GM18520 (cell line): ENCODE measurements around the gene FPGS.
"Not testable (repeated sequence)": the region's sequence is repeated elsewhere in the genome, so short reads cannot be mapped to it uniquely, and the experiment has no call there.

Experiments used
- ATAC-seq: cut with Tn5 transposase; IDR thresholded peaks from one replicate; pipeline ENCODE4 v1.9.1; 2021; ENCODE audit not compliant: unreplicated experiment

FPGS gene

GRCh38 chr9:127802576-127803443, at the start of gene FPGS:
TSS of gene FPGS (plus strand) at chr9:127802882. CDS start at chr9:127802925, 43 bp downstream.
- peak; percentile 66 for ATAC-seq

DNA sequence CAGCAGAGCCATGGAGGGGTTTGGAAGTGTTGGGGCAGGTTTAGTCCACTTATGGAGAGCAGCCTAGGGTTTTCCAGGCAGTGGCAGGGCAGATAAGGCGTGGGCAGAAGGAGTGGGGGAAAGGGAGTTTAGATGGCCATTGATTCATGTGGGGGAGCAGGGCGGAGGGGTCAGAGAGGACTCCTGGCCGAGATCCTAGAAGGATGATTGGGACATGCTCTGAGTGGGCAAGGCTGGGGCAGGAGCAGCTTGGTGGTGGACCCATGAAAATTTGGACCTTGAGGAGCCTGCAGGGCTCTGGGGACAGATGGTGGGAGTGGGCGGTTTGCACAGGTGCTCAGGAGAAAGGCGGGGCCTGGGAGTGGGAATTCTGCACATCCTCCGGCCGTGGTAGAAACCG, 49.5 kb upstream of the FPGS start:
- no peak for ATAC-seq

DNA sequence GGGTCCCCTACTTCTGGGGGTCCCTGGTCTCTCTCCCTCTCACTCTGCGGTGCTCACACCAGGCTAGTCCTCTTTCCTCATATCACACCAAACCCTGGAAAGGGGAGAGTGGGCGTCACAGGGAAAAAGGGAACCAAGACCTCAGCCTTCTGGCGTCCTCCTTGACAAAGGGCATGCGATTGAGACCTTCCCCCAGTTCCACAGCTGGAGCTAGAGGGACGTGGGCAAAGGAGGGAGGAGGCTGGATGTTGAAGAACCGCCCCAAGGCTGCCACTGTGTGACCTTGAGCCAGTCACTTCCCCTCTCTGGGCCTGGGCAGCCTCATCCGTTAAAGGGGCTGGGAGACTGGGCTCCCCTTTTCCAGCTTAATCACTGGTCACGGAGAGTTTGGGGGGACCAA, 49.1 kb upstream of the FPGS start:
- no peak for ATAC-seq

DNA sequence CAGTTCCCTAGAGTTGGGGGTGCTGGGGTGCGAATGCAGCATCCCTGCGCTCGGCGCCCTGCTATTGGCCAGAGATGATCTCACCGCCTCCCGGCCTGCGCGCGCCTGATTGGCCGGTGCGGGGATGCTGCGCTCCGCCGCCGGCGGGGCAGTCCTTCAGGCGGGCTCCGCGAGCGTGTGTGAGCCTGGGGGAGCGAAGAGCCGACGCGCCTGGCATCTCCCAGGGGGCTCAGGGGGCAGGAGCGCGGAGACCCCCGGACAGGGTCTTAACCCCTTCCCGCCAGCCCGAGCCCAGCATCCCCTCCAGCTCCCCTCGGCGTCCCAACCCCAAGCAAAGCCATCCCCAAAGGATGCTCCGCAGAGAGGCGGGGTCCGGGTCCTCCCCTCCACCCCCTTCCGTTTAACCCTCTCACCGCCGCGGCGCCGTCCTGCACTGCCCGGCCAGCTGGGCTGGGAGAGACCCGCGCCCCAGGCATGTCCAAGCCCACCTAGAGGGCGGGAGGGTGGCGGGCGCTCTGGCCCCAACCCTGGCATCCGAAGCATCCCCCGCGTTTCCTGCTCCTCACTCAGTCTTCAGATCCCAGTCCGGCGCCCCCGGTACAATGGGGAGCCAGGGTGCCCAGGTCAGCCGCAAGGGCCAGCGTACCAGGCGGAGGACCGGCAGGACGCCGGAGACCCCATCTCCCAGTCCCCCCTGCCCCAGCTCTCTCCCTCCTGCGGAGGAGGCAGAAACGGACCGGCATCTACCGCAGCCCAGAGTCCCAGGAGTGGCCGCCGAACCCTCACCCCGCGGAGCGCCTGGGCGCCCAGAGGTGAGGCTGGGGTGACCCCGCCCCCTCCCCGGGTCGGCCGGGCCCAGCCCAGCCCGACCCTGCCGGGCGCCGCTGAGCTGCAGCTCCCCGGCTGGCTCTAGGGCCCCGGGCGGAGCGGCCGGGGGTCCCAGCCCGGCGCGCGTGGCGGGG, 48.3 kb upstream of the FPGS start:
- no peak for ATAC-seq

DNA sequence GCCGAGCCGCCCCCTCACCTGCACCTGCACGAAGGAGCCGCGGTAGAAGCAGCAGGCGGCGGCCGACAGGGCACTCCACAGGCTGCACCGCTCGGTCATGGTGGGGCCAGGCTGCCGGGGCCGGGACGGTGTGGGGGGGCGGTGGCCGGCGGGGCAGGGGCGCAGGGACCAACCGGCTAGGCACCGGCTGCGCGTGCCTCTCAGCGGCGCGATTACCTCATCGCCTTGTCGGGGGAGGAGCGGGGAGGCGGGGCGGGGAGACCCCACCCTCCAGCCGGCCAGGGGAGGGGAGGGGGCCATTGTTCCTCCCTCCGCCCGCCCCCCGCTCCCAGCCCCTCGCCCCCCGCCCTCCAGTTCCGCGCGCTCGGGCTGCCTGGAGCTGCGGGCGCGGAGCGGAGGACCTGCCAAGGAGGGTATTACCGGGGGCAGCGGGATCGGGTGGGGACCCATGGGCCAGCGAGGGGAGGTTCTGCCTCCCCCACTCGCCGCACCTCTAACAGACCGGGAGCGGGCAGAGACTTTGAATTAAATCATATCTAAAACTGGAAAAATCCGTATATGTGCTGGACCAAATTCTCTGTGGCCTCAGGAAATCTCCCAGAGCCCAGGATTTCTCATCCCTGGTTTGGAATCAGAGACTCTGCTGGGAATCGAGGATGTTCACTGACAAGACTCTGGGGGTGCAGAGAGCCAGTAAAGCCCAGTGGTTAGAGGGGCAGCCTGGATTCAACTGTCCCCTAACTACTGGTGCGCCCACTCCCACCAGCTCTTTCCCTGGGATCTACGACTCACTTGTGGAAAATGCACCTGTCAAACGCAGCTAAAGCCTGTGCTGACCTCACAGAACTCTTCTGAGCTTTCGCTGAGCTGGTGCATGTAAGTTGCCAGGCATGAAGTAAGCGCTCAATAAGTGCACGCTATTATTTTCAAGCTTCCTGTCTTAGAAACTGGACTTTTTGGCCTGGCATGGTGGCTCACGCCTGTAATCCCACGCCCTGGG, 47.3 kb upstream of the FPGS start:
- no peak for ATAC-seq

GRCh38 chr9:127756233-127756632, 46.4 kb upstream of the FPGS start:
- ATAC-seq = no peak

DNA sequence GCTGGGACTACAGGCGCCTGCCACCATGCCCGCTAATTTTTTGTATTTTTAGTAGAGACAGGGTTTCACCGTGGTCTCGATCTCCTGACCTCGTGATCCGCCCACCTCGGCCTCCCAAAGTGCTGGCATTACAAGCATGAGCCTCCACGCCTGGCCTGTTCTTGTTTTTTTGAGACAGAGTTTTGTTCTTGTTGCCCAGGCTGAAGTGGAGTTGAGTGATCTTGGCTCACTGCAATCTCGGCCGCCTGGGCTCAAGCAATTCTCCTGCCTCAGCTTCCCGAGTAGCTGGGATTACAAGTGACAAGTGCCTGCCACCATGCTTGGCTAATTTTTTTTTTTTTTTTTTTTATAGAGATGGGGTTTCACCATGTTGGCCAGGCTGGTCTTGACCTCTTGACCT, 45.9 kb upstream of the FPGS start:
- not testable (repeated sequence) for ATAC-seq

DNA sequence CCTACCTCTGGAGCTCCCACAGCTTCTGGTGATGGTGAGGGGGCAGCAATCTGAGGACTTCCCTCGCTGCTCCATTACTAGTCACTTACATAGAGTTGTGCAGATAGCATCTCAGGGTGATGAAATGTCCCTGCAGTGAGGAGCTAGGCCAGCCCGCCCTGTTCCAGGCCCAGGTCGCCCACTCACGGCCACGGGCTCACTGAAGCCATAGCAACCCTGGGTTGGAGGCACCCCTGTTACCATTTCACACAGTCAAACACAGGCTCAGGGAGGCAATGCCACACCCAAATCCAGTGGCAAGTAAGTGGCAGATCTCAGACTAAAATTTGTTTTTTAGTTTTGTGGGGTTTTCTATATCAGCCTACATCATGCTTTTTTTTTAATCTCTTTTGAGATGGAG, 43.8 kb upstream of the FPGS start:
- ATAC-seq = no peak

- no peak for ATAC-seq
Observed at GRCh38 chr9:127761061-127761460, 41.6 kb upstream of the FPGS start.

DNA sequence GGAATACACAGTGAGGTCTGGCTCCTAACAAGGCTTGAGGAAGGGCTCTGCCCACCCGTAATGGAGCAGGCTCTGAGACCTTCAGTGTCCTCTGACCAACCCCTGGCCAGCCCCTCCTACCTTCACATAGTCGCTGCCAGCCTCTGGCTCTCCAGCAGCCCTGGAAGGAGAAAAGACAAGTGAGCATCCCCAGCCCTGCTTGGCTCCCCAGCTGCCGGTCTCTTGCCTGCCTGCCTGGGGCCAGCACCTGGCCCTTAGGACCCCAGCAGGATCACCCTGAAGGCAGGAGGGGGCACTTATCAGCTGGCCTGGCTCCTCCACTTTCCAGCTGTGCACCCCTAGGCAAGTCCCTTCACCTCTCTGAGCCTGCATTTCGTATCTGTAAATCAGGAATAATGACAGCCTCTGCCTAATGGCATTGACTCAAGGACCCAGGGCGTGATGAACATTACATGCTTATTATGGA, 41.2 kb upstream of the FPGS start:
- no peak for ATAC-seq

DNA sequence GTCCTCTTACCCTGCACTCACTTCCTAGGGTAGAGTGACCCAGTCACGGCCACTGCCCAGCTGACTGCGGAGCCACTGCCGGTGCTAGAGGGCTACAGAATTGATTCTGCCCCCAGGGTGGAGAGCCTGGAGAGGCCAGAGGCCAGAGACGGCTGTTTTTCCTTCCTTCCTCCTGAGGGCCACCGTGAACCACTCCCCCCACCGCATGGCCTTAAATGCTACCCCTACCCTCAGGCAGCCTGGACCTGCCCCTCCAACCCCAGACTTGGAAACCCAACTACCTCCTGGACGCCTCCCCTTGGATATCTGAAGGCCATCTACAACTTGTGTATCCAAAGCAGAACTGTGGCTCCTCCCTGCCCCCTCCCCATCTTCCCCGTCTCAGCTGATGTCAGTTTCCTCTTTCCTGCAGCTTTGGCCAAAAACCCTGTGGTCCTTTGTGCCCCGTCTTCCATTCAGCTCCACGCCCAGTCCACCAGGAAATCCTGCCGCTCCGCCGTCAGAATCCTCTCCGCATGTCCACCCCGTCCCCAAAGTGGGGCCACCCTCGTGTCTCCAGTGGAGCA, 40.5 kb upstream of the FPGS start:
- ATAC-seq = no peak

GRCh38 chr9:127763918-127764384, 38.7 kb upstream of the FPGS start:
- ATAC-seq = no peak

GRCh38 chr9:127765418-127765817, 37.3 kb upstream of the FPGS start:
- no peak for ATAC-seq

DNA sequence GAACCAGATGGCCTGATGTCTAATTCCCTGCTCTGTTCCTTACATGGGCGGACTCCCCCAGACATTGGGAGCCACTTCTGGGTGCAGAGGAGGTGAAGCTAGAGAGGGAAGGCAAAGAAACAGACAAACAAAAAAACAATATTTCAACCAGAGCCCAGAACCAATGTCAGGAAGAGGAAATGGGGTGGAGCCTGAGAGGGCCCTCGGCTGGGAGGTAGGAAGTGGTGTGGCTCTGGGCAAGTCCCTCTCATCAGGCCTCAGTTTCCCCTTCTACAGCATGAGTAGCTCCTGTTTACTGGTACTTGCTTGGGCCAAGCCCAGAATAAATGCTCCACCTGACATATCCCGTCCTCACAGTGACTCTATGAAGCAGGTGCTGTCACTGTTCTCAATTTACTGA, 35.3 kb upstream of the FPGS start:
- no peak for ATAC-seq

DNA sequence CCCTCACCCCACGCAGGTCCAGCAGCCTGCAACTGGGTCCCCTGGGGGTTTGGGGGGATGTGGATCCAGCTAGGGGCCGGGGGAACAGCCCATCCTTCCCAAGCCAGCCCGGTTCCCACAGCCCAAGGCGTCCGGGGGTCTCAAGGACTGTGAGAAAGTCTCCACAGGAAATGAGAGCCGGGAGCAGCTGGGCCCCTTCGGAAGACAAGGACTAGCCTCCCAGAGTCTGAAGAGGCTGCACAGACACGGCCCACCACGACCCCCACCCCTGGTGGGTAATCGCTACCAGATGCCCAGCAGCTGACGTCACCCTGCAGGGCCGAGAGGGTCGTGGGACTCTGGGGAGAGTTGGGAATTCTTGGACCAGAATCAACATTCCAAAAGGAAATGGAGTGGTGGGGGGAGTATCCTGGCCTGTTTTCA, 34.8 kb upstream of the FPGS start:
- ATAC-seq = no peak

- ATAC-seq = no peak
Observed at GRCh38 chr9:127768698-127769097, 34.0 kb upstream of the FPGS start.

DNA sequence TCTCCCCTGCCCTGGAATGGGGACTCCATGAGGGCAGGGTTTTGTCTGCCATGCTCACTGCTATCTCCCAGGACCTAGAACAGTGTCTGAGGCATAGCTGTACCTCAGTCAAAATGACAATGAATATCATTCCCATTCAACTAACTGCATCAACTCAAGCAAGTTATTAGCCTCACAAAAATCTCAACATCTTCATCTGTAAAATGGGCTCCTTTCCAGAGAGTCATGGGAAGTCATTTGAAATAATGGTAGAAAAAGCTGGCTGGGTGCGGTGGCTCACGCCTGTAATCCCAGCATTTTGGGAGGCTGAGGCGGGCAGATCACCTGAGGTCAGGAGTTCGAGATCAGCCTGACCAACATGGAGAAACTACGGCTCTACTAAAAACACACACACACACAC, 33.6 kb upstream of the FPGS start:
- ATAC-seq = no peak

GRCh38 chr9:127769929-127770582, 32.6 kb upstream of the FPGS start:
- no peak for ATAC-seq

GRCh38 chr9:127770583-127770904, 32.1 kb upstream of the FPGS start:
- ATAC-seq = no peak
